NK-92 (cell line): ENCODE results near the gene CBFA2T2.

Experiments used
- DNase-seq: peaks from one replicate; lab custom pipeline; 2025; ENCODE audit not compliant: unreplicated experiment; lab: John Stamatoyannopoulos, UW

Gene CBFA2T2

GRCh38 chr20:33663161-33664084 lies 173.5 kb downstream of the CBFA2T2 start:
- no peak for DNase-seq

GRCh38 chr20:33664085-33664761 lies 174.3 kb downstream of the CBFA2T2 start:
- no peak for DNase-seq

- no peak for DNase-seq
Measured at GRCh38 chr20:33664762-33665144, 174.9 kb downstream of the CBFA2T2 start.

GRCh38 chr20:33666293-33667244 lies 176.7 kb downstream of the CBFA2T2 start, which contains the start of gene ACTL10:
TSS of gene ACTL10 (plus strand) at chr20:33666943. CDS start at chr20:33667498, 555 bp downstream.
- no peak for DNase-seq

- no peak for DNase-seq
Measured at GRCh38 chr20:33667245-33667675, 177.4 kb downstream of the CBFA2T2 start.

- DNase-seq = no peak
Measured at GRCh38 chr20:33667676-33668465, 178.0 kb downstream of the CBFA2T2 start.

- no peak for DNase-seq
Measured at GRCh38 chr20:33668466-33669155, 178.7 kb downstream of the CBFA2T2 start.

- no peak for DNase-seq
Measured at GRCh38 chr20:33669224-33669623, 179.3 kb downstream of the CBFA2T2 start.

GRCh38 chr20:33669873-33670640 lies 180.2 kb downstream of the CBFA2T2 start:
- no peak for DNase-seq

- no peak for DNase-seq
Measured at GRCh38 chr20:33670715-33671499, 181.0 kb downstream of the CBFA2T2 start.

- no peak for DNase-seq
Measured at GRCh38 chr20:33671573-33672288, 181.8 kb downstream of the CBFA2T2 start.

- DNase-seq = no peak
Measured at GRCh38 chr20:33672426-33673113, 182.7 kb downstream of the CBFA2T2 start.

GRCh38 chr20:33673114-33673409 lies 183.2 kb downstream of the CBFA2T2 start:
- no peak for DNase-seq

GRCh38 chr20:33673410-33674293 lies 183.8 kb downstream of the CBFA2T2 start:
- no peak for DNase-seq

GRCh38 chr20:33674294-33675135 lies 184.6 kb downstream of the CBFA2T2 start, which contains the start of gene NECAB3:
TSS of gene NECAB3 (minus strand) at chr20:33674428. CDS start at chr20:33674352, 76 bp downstream.
- DNase-seq = no peak
